ENCODE measurements around the gene UBE2R2.
"Not testable (repeated sequence)": the region's sequence is repeated elsewhere in the genome, so short reads cannot be mapped to it uniquely, and the experiment has no call there.

UBE2R2 gene

DNA sequence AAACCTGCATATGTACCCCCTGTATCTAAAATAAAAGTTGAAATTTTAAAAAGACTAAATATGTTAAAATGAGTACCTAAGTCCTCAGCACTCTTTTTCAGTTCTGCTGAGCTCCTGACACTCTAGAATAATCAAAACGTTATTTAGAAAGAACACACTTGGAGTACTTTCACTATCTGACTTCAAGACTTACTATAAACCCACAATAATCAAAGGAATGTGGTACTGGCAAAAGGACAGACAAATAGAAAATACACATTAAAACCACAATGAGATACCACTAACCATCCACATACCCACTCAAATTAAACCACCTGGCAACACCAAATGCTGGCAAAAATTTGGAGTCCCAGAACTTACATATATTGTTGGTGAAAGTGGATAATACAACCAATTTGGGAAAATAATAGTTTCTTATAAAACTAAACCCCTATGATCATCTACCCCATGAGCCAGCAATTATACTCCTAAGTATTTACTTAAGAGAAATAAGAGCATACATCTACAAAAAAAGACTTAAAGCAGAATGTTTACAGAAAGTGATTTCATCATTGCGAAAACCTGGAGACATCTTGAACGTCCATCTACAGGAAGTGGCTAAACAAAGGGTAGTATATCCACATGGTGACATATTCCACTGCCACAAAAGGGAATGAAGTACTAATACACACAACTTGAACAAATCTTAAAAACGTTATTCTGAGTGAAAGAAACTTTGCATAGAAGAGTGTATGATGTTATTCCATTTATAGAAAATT is 34.4 kb upstream of the UBE2R2 start:
- TF ChIP-seq, protein P1, sequence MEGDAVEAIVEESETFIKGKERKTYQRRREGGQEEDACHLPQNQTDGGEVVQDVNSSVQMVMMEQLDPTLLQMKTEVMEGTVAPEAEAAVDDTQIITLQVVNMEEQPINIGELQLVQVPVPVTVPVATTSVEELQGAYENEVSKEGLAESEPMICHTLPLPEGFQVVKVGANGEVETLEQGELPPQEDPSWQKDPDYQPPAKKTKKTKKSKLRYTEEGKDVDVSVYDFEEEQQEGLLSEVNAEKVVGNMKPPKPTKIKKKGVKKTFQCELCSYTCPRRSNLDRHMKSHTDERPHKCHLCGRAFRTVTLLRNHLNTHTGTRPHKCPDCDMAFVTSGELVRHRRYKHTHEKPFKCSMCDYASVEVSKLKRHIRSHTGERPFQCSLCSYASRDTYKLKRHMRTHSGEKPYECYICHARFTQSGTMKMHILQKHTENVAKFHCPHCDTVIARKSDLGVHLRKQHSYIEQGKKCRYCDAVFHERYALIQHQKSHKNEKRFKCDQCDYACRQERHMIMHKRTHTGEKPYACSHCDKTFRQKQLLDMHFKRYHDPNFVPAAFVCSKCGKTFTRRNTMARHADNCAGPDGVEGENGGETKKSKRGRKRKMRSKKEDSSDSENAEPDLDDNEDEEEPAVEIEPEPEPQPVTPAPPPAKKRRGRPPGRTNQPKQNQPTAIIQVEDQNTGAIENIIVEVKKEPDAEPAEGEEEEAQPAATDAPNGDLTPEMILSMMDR (conservative IDR thresholded peaks at IDR 0.05), result no peak
- no peak overlapping the region for H3K27ac ChIP-seq

DNA sequence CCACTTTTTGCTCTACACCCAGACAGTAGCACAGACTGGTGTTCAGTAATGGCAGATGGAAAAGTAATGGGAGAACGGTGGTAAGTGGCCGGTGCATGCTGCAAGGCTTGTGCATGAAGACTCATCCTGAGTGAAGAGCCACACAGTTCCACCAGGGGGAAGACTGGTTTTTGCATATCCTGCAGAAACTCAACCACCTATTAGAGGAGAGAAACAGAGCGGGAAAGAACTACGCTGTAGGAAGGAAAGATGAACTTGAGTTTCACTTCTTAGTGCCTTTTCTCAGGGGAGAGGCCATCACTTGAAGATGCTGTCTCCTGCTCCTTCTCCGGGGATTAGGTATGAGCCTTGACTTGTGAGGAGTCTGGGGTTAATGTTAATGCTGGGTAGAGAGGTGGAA is 31.0 kb upstream of the UBE2R2 start:
- TF ChIP-seq, protein P1 (conservative IDR thresholded peaks at IDR 0.05), result no peak
- H3K27ac ChIP-seq, result no peak overlapping the region

DNA sequence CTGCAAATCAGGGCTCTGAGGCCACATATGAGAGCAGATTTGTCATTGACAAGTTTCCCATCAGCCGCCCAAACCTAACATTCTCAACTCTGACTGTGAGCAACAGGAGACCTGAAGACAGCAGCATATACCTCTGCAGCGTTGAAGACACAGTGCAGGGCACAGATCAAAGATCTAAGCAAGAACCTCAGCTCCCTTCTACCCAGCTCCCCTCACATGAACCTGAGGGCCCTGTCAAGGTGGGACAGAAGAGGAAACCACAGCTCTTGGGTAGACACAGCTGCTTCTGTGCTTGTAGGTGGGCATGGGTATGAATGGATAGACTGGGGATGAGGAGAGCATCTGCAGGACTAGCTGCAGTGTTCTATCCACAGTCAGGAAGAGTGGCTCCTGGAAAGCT is 30.3 kb upstream of the UBE2R2 start:
- H3K27ac ChIP-seq, result no peak overlapping the region
- TF ChIP-seq, protein P1 (conservative IDR thresholded peaks at IDR 0.05), result no peak

DNA sequence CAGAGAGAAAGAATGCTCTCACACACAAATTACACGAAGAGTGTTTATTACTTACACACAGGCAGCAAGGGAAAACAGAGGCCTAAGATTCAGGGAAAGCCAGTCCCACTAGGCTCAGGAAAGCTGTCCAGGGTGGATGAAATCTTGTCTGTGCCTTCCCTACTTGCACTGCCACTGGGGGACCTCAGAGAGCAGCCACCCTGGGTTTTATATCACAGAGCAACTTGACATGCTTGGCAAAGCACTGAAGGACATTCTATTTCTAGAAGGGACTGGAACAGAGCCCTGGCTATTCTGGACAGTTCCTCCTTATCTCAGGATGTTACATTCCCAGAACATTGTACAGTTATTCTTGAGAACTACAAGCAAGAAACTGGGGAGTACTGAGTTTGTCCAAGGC is 29.1 kb upstream of the UBE2R2 start:
- H3K27ac ChIP-seq, result no peak overlapping the region
- TF ChIP-seq, protein P1 (conservative IDR thresholded peaks at IDR 0.05), result no peak

DNA sequence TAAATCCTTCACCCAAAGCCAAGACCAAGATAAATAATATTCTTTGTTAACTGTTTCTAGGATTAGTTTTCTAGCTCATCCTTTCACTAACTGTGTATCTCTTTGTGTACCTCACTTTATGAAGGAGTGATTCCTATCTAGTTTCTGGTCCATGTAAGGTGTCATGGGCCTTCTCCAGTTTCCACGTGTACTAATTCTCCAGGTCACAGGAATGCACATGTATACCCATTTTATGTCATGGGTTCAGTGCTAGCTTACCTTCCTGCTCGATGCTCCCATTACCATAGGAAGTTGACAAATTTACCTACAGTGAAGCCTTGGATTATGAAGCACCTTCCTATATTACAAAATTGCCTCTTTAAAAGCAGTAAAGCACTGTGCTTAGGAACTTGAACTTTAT is 27.5 kb upstream of the UBE2R2 start:
- H3K27ac ChIP-seq, result not testable (repeated sequence)

DNA sequence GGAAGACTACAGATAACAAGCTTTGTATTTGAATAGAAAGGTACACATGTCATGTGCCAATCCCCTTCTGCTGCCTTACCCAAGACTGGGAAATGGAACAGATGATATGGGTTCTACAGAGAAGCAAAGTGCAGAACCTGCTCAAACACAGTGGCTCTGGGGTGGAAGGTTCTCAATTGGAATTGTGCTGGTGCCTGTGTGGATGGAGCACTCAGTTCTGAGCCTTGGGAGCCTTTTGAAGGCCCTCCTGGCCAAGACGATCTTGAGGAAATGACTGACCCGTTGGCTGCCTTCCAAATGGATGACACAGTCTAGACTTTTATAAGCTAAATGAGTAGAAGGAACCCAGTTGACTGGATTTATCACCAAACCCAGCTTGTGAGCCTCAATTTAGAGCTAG is 25.8 kb upstream of the UBE2R2 start:
- no peak overlapping the region for H3K27ac ChIP-seq
- TF ChIP-seq, protein P1 (conservative IDR thresholded peaks at IDR 0.05), result no peak

DNA sequence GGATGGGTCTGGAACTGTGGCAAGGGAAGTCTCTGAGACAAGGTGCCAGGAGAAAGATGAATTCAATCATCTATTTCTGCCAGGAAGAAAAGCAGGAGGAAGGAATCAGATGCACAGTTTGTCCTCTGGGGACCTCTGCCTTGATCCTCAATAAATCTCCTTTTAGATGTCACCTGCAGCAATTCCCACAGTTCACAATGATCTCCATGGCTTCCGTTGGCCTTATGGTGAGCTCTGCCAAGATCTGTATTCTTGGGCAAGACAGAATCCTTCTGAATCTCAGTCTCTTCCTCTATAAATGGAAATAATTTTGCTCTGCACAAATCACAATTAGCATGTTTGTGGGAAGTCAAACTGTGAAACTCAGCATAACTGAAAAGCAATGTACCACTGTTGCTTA is 23.5 kb upstream of the UBE2R2 start:
- H3K27ac ChIP-seq, result not testable (repeated sequence)

DNA sequence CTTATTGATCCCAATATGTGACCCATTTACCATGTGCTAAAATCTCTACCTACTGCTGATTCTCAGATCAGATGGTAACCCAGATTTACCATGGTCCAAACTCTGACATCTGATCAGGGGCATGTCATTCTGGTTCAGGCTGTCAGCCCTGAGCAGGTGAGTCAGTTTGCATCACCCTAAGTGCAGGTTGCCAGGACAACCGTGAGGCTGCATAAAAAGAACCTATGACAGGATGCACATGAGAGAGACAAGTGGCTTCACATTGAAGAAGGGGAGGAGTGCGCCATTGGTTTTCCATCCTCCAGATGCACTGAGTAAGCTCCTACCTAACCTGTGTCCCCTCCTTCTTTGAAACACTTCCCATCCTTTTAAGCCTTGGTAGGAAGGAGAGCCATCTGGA is 22.4 kb upstream of the UBE2R2 start:
- TF ChIP-seq, protein P1 (conservative IDR thresholded peaks at IDR 0.05), result no peak
- H3K27ac ChIP-seq, result no peak overlapping the region

DNA sequence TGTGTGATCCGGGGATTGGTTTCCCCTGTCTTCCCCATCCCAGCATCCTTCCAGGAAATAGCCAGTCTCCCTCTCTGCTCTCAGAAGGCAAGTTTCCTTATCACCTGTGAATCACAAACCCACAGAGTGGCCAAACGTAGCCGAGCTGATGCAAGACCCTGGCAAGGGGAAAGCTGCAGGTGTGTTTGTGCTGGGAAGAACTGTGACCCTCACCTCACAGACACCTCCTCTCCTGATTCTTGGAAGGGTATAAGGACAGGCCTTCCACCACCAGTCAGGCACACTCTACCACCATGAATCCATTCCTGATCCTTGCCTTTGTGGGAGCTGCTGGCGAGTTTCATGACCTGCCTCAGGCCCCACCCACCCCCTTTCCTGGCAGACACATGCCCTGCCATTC is 21.7 kb upstream of the UBE2R2 start, which contains the start of gene PRSS3:
TSS of gene PRSS3 (plus strand) at position 281 of the 400 bp plus-strand sequence. CDS start at position 294, 13 bp downstream.
- no peak within 1 kb of the TSS for H3K27ac ChIP-seq
- TF ChIP-seq, protein P1 (conservative IDR thresholded peaks at IDR 0.05), result no peak

All from VCaP (cell line).